HepG2 (cell line): Measurements from ENCODE around the gene DNAJB11. TPM values are rescaled to one million over a fixed set of nuclear protein-coding genes. Genes with fewer than 3 reads are reported as not detected.

Source experiments
- ATAC-seq: fragments of 200-7000 bp; cut with Tn5 transposase; 3 replicates; pipeline ENCODE4 v1.9.1; 2020; ENCODE audit warnings: mild to moderate bottlenecking, moderate library complexity
- BruUV-seq: library from RNA; stranded (reverse); fragments of 400-500 nt; replicated peaks from 2 replicates; lab custom pipeline; 2021; lab: Mats Ljungman, UMichigan
- CTCF ChIA-PET: fragments of 300-600 bp; formaldehyde crosslinking; extraction: SDS; loops from one replicate; lab custom pipeline; 2021; ENCODE audit warnings: low total read pairs, inconsistent platforms, low intra/inter-chr PET ratio; lab: Yijun Ruan, JAX
- POLR2A ChIA-PET: fragments of 350-600 bp; sonication (Branson Sonifier 250); formaldehyde crosslinking; loops from one replicate; lab custom pipeline; 2020; ENCODE audit warnings: antibody characterized with exemption, inconsistent platforms; lab: Yijun Ruan, JAX
- DNase-seq: peaks from one replicate; pipeline ENCODE4 v3.0.0-alpha.2; 2015; ENCODE audit warnings: low spot score
- FAIRE-seq: peaks from 3 replicates; lab custom pipeline; 2011; peaks lifted over from hg19 to GRCh38; lab: Jason Lieb, UNC
- H2AFZ ChIP-seq: one replicate; pipeline ENCODE4 v1.6.1; 2011; ENCODE audit warnings: low read length, inconsistent platforms
- H3K27ac ChIP-seq: fragments of 300-600 bp; 3 replicates; pipeline ENCODE4 v1.8.0; 2011; ENCODE audit warnings: mixed run types, mild to moderate bottlenecking, mixed read lengths, low read length, inconsistent platforms; ENCODE audit not compliant: insufficient read depth; ENCODE audit errors: extremely low read length
- H3K27me3 ChIP-seq, 2 experiments: fragments of 200-600 bp in 1 of 2; 2 replicates in 1 of 2; 3 replicates in 1 of 2; pipeline versions ENCODE4 v1.6.0 to v1.8.0; 2011; ENCODE audit warnings: low read length in 2 of 2, mild to moderate bottlenecking in 2 of 2, moderate library complexity in 2 of 2, inconsistent platforms in 1 of 2; ENCODE audit not compliant: insufficient read depth in 2 of 2, control insufficient read depth in 1 of 2
- H3K36me3 ChIP-seq, 2 experiments: fragments of 200-600 bp in 1 of 2; replicated peaks in 1 of 2; 2 replicates in 1 of 2; 3 replicates in 1 of 2; pipeline versions ENCODE4 v1.5.1 to v1.8.0; 2011; ENCODE audit warnings: low read length in 2 of 2, inconsistent platforms in 1 of 2; ENCODE audit not compliant: insufficient read depth in 2 of 2, control insufficient read depth in 1 of 2
- H3K4me1 ChIP-seq: 2 replicates; pipeline ENCODE4 v1.5.1; 2012; ENCODE audit warnings: low read length, inconsistent platforms; ENCODE audit not compliant: insufficient read depth
- H3K4me2 ChIP-seq: 2 replicates; pipeline ENCODE4 v1.6.0; 2011; ENCODE audit warnings: low read depth, low read length, inconsistent platforms
- H3K4me3 ChIP-seq, 3 experiments: fragments of 200-600 bp in 1 of 3; sonication (generic), shearing (Covaris generic) in 1 of 3; replicated peaks in 1 of 3; 2 replicates each; pipeline ENCODE4 v1.5.1; 2011 to 2016; ENCODE audit warnings: low read length in 3 of 3, inconsistent platforms in 2 of 3, low read depth in 2 of 3, mild to moderate bottlenecking in 2 of 3, control low read depth in 1 of 3, mixed read lengths in 1 of 3; ENCODE audit not compliant: insufficient read depth in 1 of 3
- H3K79me2 ChIP-seq: one replicate; pipeline ENCODE4 v1.6.1; 2011; ENCODE audit warnings: low read length, inconsistent platforms; ENCODE audit not compliant: insufficient read depth
- H3K9ac ChIP-seq: 2 replicates; pipeline ENCODE4 v1.6.0; 2011; ENCODE audit warnings: mild to moderate bottlenecking, low read depth, low read length, inconsistent platforms; ENCODE audit not compliant: insufficient read depth
- H3K9me3 ChIP-seq: 2 replicates; pipeline ENCODE4 v1.5.1; 2012; ENCODE audit warnings: mild to moderate bottlenecking, low read length
- H4K20me1 ChIP-seq: 2 replicates; pipeline ENCODE4 v1.6.0; 2011; ENCODE audit warnings: inconsistent platforms, mild to moderate bottlenecking, low read length, moderate library complexity; ENCODE audit not compliant: insufficient read depth
- FOXK2 ChIP-seq: fragments of 450-650 bp; IDR thresholded peaks from 2 replicates; pipeline ENCODE4 v1.6.1; 2016
- HNF4A ChIP-seq: sonication (generic); formaldehyde crosslinking; IDR thresholded peaks from 2 replicates; pipeline ENCODE4 v1.4.0; 2020; ENCODE audit warnings: missing genetic modification reagents
- NCOR1 ChIP-seq: fragments of 200-600 bp; sonication (generic); IDR thresholded peaks from 2 replicates; pipeline ENCODE4 v1.7.0; 2017; ENCODE audit warnings: antibody characterized with exemption, low read length, borderline replicate concordance
- NR2F1 ChIP-seq, 2 experiments: fragments of 450-650 bp in 1 of 2; formaldehyde crosslinking in 1 of 2; IDR thresholded peaks; 2 replicates each; pipeline versions ENCODE4 v1.5.0 to v1.6.1; 2016 to 2020; ENCODE audit warnings: mild to moderate bottlenecking in 1 of 2, missing compliant biosample characterization in 1 of 2, missing genetic modification reagents in 1 of 2, moderate library complexity in 1 of 2
- NR2F6 ChIP-seq, 2 experiments: IDR thresholded peaks; 2 replicates each; pipeline ENCODE4 v1.6.1; 2016; ENCODE audit warnings: antibody characterized with exemption in 1 of 2, mild to moderate bottlenecking in 1 of 2
- RARA ChIP-seq: IDR thresholded peaks from 2 replicates; pipeline ENCODE4 v1.6.1; 2016; ENCODE audit warnings: missing genetic modification reagents, missing compliant biosample characterization
- SOX13 ChIP-seq, 3 experiments: fragments of 450-650 bp in 1 of 3; sonication (generic) in 1 of 3; formaldehyde crosslinking in 1 of 3; IDR thresholded peaks in 2 of 3; conservative IDR thresholded peaks in 1 of 3; 2 replicates each; pipeline versions ENCODE4 v1.5.0 to v1.6.1; 2016 to 2020; ENCODE audit warnings: antibody characterized with exemption in 1 of 3, mild to moderate bottlenecking in 1 of 3, missing compliant biosample characterization in 1 of 3, missing genetic modification reagents in 1 of 3, moderate library complexity in 1 of 3
- ZFX ChIP-seq: sonication (generic); formaldehyde crosslinking; IDR thresholded peaks from 2 replicates; pipeline ENCODE4 v1.4.0; 2020; ENCODE audit warnings: mild to moderate bottlenecking, low read depth, missing genetic modification reagents, moderate library complexity
- ZKSCAN5 ChIP-seq: sonication (generic); formaldehyde crosslinking; IDR thresholded peaks from 2 replicates; pipeline ENCODE4 v1.5.1; 2020; ENCODE audit warnings: mild to moderate bottlenecking, missing genetic modification reagents
- WGBS: methylation state at CpG from one replicate; pipeline ENCODE4 v1.1.6; 2017; ENCODE audit warnings: low lambda C conversion rate; 5-methylcytosine and 5-hydroxymethylcytosine counted together
- in situ Hi-C: cut with HindIII; loops from 2 replicates; pipeline ENCODE4 v1.10.0; 2017; ENCODE audit warnings: low pct_unique_long_range_greater_than_20kb; ENCODE audit not compliant: extremely low pct_ligation_motif_present
- intact Hi-C: fragments of 100-400 bp; cut with micrococcal nuclease; formaldehyde crosslinking; loops from one replicate; pipeline ENCODE4 v1.10.0; 2022; ENCODE audit not compliant: unreplicated experiment
- polyA plus RNA-seq, 8 experiments: library from polyadenylated mRNA; depleted of rRNA in 3 of 8; stranded (reverse) in 7 of 8; unstranded in 1 of 8; fragments of >200 nt; fragmentation: Illumina TruSeq in 4 of 8; extraction: Trizol in 4 of 8; gene quantifications; 2 replicates each; pipeline versions ENCODE4 v1.2.1 to v1.2.3, GENCODE V29; 2011 to 2016; ENCODE audit warnings: low read depth in 4 of 8, missing spikeins in 1 of 8, mixed read lengths in 1 of 8; ENCODE audit not compliant: insufficient read depth in 1 of 8
- total RNA-seq, 5 experiments: library from RNA; depleted of rRNA; stranded (reverse); fragments of >200 nt; fragmentation: Illumina TruSeq; extraction: Trizol; gene quantifications; 2 replicates each; pipeline ENCODE4 v1.2.3, GENCODE V29; 2016; ENCODE audit warnings: low read depth in 1 of 5
- TF ChIP-seq, protein P1 (sequence below): sonication (generic); formaldehyde crosslinking; IDR thresholded peaks from 2 replicates; pipeline ENCODE4 v1.4.0; 2020; ENCODE audit warnings: missing genetic modification reagents, mild to moderate bottlenecking, borderline replicate concordance

Gene DNAJB11
- total and polyA plus RNA-seq, 2 of the 13 experiments (the other 11 are each of a cell fraction or from before 2014, with no cell fraction given), result 41.0 to 132 TPM

- no peaks in the 10 kb centered on the region for H3K36me3 ChIP-seq
- in situ Hi-C loops, result no loop called here
- DNase-seq, result peak; percentile 33
- ChIA-PET CTCF (no interaction called here), POLR2A (no interaction called here)
- H3K9me3 ChIP-seq, result no peaks in the 10 kb centered on the region
- H3K9ac ChIP-seq, result no peak overlapping the region
- TF ChIP-seq, protein P1, sequence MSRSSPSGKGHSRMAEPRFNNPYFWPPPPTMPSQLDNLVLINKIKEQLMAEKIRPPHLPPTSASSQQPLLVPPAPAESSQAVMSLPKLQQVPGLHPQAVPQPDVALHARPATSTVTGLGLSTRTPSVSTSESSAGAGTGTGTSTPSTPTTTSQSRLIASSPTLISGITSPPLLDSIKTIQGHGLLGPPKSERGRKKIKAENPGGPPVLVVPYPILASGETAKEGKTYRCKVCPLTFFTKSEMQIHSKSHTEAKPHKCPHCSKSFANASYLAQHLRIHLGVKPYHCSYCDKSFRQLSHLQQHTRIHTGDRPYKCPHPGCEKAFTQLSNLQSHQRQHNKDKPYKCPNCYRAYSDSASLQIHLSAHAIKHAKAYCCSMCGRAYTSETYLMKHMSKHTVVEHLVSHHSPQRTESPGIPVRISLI (CRISPR knock-in tag), result peak; percentile 49; the same call in 1 of the 2 replicates
- TF ChIP-seq ZKSCAN5 (CRISPR knock-in tag), result no peak
- peak; percentile 30; the same call in 1 of the 2 replicates for TF ChIP-seq RARA
- 0 out of 4 replicates have a peak, but pooled peaks of 1 of the 2 experiments have one; percentile 36 for TF ChIP-seq NR2F1 (CRISPR knock-in tag; IDR thresholded peaks at IDR 0.05)
- peak; percentile 71 for TF ChIP-seq NR2F6 (IDR thresholded peaks at IDR 0.05)
- peak; percentile 47; the same call in 1 of the 2 replicates for TF ChIP-seq NR2F6 (CRISPR knock-in tag; IDR thresholded peaks at IDR 0.05)
- TF ChIP-seq FOXK2, result no peak
- no peak for TF ChIP-seq ZFX
- TF ChIP-seq NCOR1, result 0 out of 2 replicates have a peak, but pooled peaks have one; percentile 19
- TF ChIP-seq SOX13 (IDR thresholded peaks at IDR 0.05), result no peak
- peak in 1 of 2 experiments; percentile 10; a peak in 1 of 4 replicates for TF ChIP-seq SOX13 (CRISPR knock-in tag; conservative IDR thresholded peaks at IDR 0.05 in 1 of 2, IDR thresholded peaks at IDR 0.05 in 1 of 2)
- TF ChIP-seq HNF4A (CRISPR knock-in tag), result peak; percentile 37
- H2AFZ ChIP-seq, result no peak overlapping the region
- peak overlapping the region; percentile 20; the same call in 1 of the 2 replicates for H3K4me2 ChIP-seq
- 0 out of 5 replicates have a peak, but pooled peaks cover 0 to 1% of the 10 kb centered on the region in 2 experiments for H3K27me3 ChIP-seq
- H3K4me3 ChIP-seq, result no peak overlapping the region
- 0% methylated on average over 2 of the region's 2 CpGs for WGBS
- H3K27ac ChIP-seq, result no peak overlapping the region
- no TSS peak for BruUV-seq
- intact Hi-C loops, result no loop called here
- H3K4me1 ChIP-seq, result peaks cover 58% of the 10 kb centered on the region
- H4K20me1 ChIP-seq, result no peaks in the 10 kb centered on the region
- no peaks in the 10 kb centered on the region for H3K79me2 ChIP-seq
- ATAC-seq, result no peak
- no peak for FAIRE-seq
Observed at GRCh38 chr3:186523434-186523833, 47.1 kb upstream of the DNAJB11 start.
